Upper lobe of left lung (tissue), 4 donors: ENCODE data around the gene ASTN2.

Experiments
- CTCF ChIP-seq, 6 experiments: fragments of 450-650 bp in 4 of 6; fragments of 200-600 bp in 2 of 6; sonication (generic) in 2 of 6; IDR thresholded peaks; one replicate each; pipeline ENCODE4 v1.5.1; 2016 to 2019; ENCODE audit warnings: antibody characterized with exemption in 6 of 6
- POLR2A ChIP-seq, 4 donors: fragments of 450-650 bp; IDR thresholded peaks; one replicate each; pipeline ENCODE4 v1.5.1; 2016 to 2017; ENCODE audit warnings: antibody characterized with exemption in 4 of 4, mild to moderate bottlenecking in 2 of 4
- POLR2AphosphoS5 ChIP-seq, 2 donors: sonication (generic); formaldehyde crosslinking; IDR thresholded peaks; one replicate each; pipeline ENCODE4 v1.5.1; 2017; ENCODE audit warnings: antibody characterized with exemption in 2 of 2

GRCh38 chr9:116695438-116695837, 719.4 kb downstream of the ASTN2 start:
- TF ChIP-seq POLR2A (IDR thresholded peaks at IDR 0.05) (no peak), CTCF (IDR thresholded peaks at IDR 0.05) (no peak), POLR2AphosphoS5 (IDR thresholded peaks at IDR 0.05) (no peak)
